ENCODE results near the gene ZNF451. TPM values are rescaled to one million over a fixed set of nuclear protein-coding genes. Genes with fewer than 3 reads are reported as not detected.
A peak's percentile ranks its signal among the peaks of the same experiment; 100 is the strongest.

The ZNF451 gene
- total RNA-seq, 1 donor from 2014 or later: 21.5 TPM

DNA sequence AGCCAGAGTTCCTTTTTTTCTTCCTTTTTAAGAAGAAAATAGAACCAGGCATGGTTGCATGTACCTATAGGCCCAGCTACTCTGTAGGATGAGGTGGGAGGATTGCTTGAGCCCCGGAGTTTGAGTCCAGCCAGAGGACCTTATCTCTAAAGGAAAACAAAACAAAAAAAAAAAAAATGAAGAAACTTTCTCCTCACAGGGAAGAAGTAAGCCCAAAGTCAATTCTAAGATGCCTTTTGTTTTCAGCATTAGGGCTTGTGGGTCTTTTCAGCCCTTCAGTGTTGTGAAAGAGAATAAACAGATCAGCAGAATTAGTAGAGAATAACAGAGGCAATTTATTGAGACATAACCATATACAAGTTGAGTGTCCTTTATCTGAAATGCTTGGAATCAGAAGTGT lies 26.8 kb downstream of the ZNF451 start:
- intact Hi-C loops (cut with DNase I): no loop called here

GRCh38 chr6:57117796-57118195 lies 27.8 kb downstream of the ZNF451 start:
- H3K9me3 ChIP-seq: peaks cover 0 to 4% of the 10 kb centered on the region in 2 donors
- no peak for DNase-seq (ENCODE audit: low spot score in 2 of 2)
- no peaks in the 10 kb centered on the region for H3K36me3 ChIP-seq
- TF ChIP-seq, protein P1, sequence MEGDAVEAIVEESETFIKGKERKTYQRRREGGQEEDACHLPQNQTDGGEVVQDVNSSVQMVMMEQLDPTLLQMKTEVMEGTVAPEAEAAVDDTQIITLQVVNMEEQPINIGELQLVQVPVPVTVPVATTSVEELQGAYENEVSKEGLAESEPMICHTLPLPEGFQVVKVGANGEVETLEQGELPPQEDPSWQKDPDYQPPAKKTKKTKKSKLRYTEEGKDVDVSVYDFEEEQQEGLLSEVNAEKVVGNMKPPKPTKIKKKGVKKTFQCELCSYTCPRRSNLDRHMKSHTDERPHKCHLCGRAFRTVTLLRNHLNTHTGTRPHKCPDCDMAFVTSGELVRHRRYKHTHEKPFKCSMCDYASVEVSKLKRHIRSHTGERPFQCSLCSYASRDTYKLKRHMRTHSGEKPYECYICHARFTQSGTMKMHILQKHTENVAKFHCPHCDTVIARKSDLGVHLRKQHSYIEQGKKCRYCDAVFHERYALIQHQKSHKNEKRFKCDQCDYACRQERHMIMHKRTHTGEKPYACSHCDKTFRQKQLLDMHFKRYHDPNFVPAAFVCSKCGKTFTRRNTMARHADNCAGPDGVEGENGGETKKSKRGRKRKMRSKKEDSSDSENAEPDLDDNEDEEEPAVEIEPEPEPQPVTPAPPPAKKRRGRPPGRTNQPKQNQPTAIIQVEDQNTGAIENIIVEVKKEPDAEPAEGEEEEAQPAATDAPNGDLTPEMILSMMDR (IDR thresholded peaks at IDR 0.05): no peak
- no peaks in the 10 kb centered on the region for H3K27me3 ChIP-seq
- intact Hi-C loops (cut with DNase I): no loop called here
- H3K4me3 ChIP-seq: no peak overlapping the region
- peaks cover 0 to 7% of the 10 kb centered on the region in 2 donors for H3K4me1 ChIP-seq
- H3K27ac ChIP-seq: no peak overlapping the region

More for the DNA sequence above, 26.8 kb downstream of the ZNF451 start:
- Histone ChIP-seq H3K4me3 (no peak overlapping the region), H3K27ac (peak overlapping the region; percentile 16 to 29), H3K36me3 (no peaks in the 10 kb centered on the region), H3K9me3 (peaks cover 0 to 2% of the 10 kb centered on the region in 2 donors), H3K27me3 (no peaks in the 10 kb centered on the region), H3K4me1 (peaks cover 0 to 7% of the 10 kb centered on the region in 2 donors)
- no peak for DNase-seq (ENCODE audit: low spot score in 2 of 2)
- TF ChIP-seq, protein P1 (IDR thresholded peaks at IDR 0.05): no peak

DNA sequence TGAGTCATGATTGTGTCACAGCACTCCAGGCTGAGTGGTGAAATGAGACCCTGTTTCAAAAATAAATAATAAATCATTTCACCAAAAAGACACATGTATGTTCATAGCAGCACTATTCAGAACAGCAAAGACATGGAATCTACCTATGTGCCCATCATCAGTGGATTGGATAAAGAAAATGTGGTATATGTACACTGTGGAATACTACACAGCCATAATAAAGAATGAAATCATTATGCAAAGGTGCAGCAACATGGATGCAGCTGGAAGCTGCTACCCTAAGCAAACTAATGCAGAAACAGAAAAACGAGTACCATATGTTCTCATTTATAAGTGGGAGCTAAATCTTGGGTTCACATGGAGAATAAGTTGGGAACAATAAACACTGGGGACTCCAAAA lies 33.1 kb downstream of the ZNF451 start:
- no peak for DNase-seq (ENCODE audit: low spot score in 2 of 2)
- H3K27me3 ChIP-seq: no peaks in the 10 kb centered on the region
- no peak overlapping the region for H3K27ac ChIP-seq
- H3K4me3 ChIP-seq: no peak overlapping the region
- no peaks in the 10 kb centered on the region for H3K4me1 ChIP-seq
- no peaks in the 10 kb centered on the region for H3K36me3 ChIP-seq
- H3K9me3 ChIP-seq: peaks cover 0 to 4% of the 10 kb centered on the region in 2 donors
- TF ChIP-seq, protein P1 (IDR thresholded peaks at IDR 0.05): no peak
- intact Hi-C loops (cut with DNase I): no loop called here

GRCh38 chr6:57127763-57128162 lies 37.8 kb downstream of the ZNF451 start:
- intact Hi-C loops (cut with DNase I): no loop called here

GRCh38 chr6:57130661-57131177 lies 40.7 kb downstream of the ZNF451 start:
- Histone ChIP-seq H3K27me3 (no peaks in the 10 kb centered on the region), H3K4me3 (no peak overlapping the region), H3K36me3 (peaks cover 10 to 22% of the 10 kb centered on the region in 2 donors), H3K9me3 (no peaks in the 10 kb centered on the region), H3K4me1 (peaks cover 0 to 7% of the 10 kb centered on the region in 2 donors), H3K27ac (no peak overlapping the region)
- intact Hi-C loops (cut with DNase I): no loop called here
- TF ChIP-seq, protein P1 (IDR thresholded peaks at IDR 0.05): no peak
- no peak for DNase-seq (ENCODE audit: low spot score in 2 of 2)

More at GRCh38 chr6:57127763-57128162, 37.8 kb downstream of the ZNF451 start:
- Histone ChIP-seq H3K27ac (no peak overlapping the region), H3K4me3 (no peak overlapping the region), H3K4me1 (peaks cover 0 to 7% of the 10 kb centered on the region in 2 donors), H3K9me3 (no peaks in the 10 kb centered on the region), H3K36me3 (peaks cover 0 to 4% of the 10 kb centered on the region in 2 donors), H3K27me3 (no peaks in the 10 kb centered on the region)
- no peak for DNase-seq (ENCODE audit: low spot score in 2 of 2)
- TF ChIP-seq, protein P1 (IDR thresholded peaks at IDR 0.05): no peak
